ENCODE results near the gene HOXC10. TPM values are rescaled to one million over a fixed set of nuclear protein-coding genes. Genes with fewer than 3 reads are reported as not detected.

HOXC10 gene
- total RNA-seq, 1 donor from 2014 or later, result not detected

DNA sequence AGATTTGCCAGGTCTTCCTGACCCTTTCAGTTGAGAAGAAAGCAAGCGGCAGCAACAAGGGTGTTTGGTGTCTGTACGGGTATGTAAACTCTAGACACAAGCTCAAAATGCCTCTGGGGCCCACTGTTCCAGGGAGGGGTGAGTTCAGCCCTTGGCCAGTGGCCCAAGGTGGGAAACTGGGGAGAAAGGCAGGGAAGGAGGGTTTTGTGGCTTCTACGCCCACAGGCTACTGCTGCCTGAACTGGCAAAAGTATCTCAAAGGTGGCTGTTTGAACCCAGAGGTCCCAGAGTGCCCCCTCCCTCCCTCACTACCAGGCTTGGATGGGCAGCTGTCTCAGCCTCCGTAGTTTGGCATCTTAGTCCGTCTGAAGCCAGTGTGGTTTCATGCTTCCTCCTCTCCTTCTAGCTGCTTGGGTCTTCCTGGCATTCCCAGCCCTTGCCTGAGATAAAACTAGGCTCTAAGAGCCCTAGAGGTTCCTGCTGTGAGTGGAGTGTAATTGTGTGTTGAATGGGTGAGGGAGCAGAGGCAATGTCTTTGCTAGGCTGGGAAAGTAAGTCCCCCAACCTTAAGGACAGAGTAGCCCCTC lies 53.4 kb downstream of the HOXC10 start:
- Mint-ChIP-seq H3K4me1 (ENCODE audit: low read depth, unreplicated experiment) (no peaks in the 10 kb centered on the region), H3K4me3 (ENCODE audit: unreplicated experiment) (no peak overlapping the region), H3K27ac (ENCODE audit: unreplicated experiment) (no peak overlapping the region), H3K27me3 (ENCODE audit: low read depth, unreplicated experiment) (peaks cover 90% of the 10 kb centered on the region), H3K36me3 (ENCODE audit: low read depth, unreplicated experiment) (peaks cover 2% of the 10 kb centered on the region), H3K9me3 (ENCODE audit: unreplicated experiment) (peaks cover 24% of the 10 kb centered on the region)
- H2AFZ ChIP-seq (ENCODE audit: low read depth, low read length), result no peak overlapping the region
- H3K9me3 ChIP-seq (ENCODE audit: insufficient read depth, low read depth, low read length), result peaks cover 3% of the 10 kb centered on the region
- no peak overlapping the region for H3K27ac ChIP-seq (ENCODE audit: low read depth, low read length)
- no peak overlapping the region for H3K4me2 ChIP-seq (ENCODE audit: low read length)
- no peaks in the 10 kb centered on the region for H3K4me1 ChIP-seq (ENCODE audit: insufficient read depth, low read length)
- no peak overlapping the region for H3K4me3 ChIP-seq (ENCODE audit: insufficient read depth, low read depth, low read length)
- DNase-seq (ENCODE audit: low read depth), result no peak
- H4K20me1 ChIP-seq (ENCODE audit: insufficient read depth, low read length), result no peaks in the 10 kb centered on the region
- TF ChIP-seq EZH2 (IDR thresholded peaks at IDR 0.05; ENCODE audit: insufficient read depth, low read length), result no peak
- no peak for TF ChIP-seq CTCF (IDR thresholded peaks at IDR 0.05; ENCODE audit: insufficient read depth, low read depth, low read length)
- H3K36me3 ChIP-seq (ENCODE audit: insufficient read depth, low read length), result no peaks in the 10 kb centered on the region
- H3K79me2 ChIP-seq (ENCODE audit: insufficient read depth, low read length), result no peaks in the 10 kb centered on the region
- no peak overlapping the region for H3K9ac ChIP-seq (ENCODE audit: low read length)
- no peak for FAIRE-seq
- H3K27me3 ChIP-seq (ENCODE audit: insufficient read depth, low read length), result peaks cover 72% of the 10 kb centered on the region

GRCh38 chr12:54038871-54039414 lies 54.0 kb downstream of the HOXC10 start:
- no peak for FAIRE-seq
- Mint-ChIP-seq H3K27ac (ENCODE audit: unreplicated experiment) (no peak overlapping the region), H3K9me3 (ENCODE audit: unreplicated experiment) (peaks cover 24% of the 10 kb centered on the region), H3K27me3 (ENCODE audit: low read depth, unreplicated experiment) (peaks cover 93% of the 10 kb centered on the region), H3K4me3 (ENCODE audit: unreplicated experiment) (no peak overlapping the region), H3K4me1 (ENCODE audit: low read depth, unreplicated experiment) (no peaks in the 10 kb centered on the region), H3K36me3 (ENCODE audit: low read depth, unreplicated experiment) (peaks cover 2% of the 10 kb centered on the region)
- Histone ChIP-seq H3K27ac (ENCODE audit: low read depth, low read length) (no peak overlapping the region), H3K27me3 (ENCODE audit: insufficient read depth, low read length) (peaks cover 74% of the 10 kb centered on the region), H3K9me3 (ENCODE audit: insufficient read depth, low read depth, low read length) (peaks cover 3% of the 10 kb centered on the region), H3K36me3 (ENCODE audit: insufficient read depth, low read length) (no peaks in the 10 kb centered on the region), H3K4me1 (ENCODE audit: insufficient read depth, low read length) (no peaks in the 10 kb centered on the region), H3K79me2 (ENCODE audit: insufficient read depth, low read length) (no peaks in the 10 kb centered on the region), H3K9ac (ENCODE audit: low read length) (no peak overlapping the region), H3K4me2 (ENCODE audit: low read length) (no peak overlapping the region), H4K20me1 (ENCODE audit: insufficient read depth, low read length) (no peaks in the 10 kb centered on the region), H2AFZ (ENCODE audit: low read depth, low read length) (no peak overlapping the region), H3K4me3 (ENCODE audit: insufficient read depth, low read depth, low read length) (no peak overlapping the region)
- DNase-seq (ENCODE audit: low read depth), result no peak
- no peak for TF ChIP-seq EZH2 (IDR thresholded peaks at IDR 0.05; ENCODE audit: insufficient read depth, low read length)
- TF ChIP-seq CTCF (IDR thresholded peaks at IDR 0.05; ENCODE audit: insufficient read depth, low read depth, low read length), result no peak

Data from astrocyte (in vitro differentiated cells and primary cell).